Measurements from ENCODE around the gene RAP1A.
"Not testable (repeated sequence)": the region's sequence is repeated elsewhere in the genome, so short reads cannot be mapped to it uniquely, and the experiment has no call there.

RAP1A gene

GRCh38 chr1:111598544-111598943 is 21.0 kb upstream of the RAP1A start:
- DNase-seq: no peak

DNA sequence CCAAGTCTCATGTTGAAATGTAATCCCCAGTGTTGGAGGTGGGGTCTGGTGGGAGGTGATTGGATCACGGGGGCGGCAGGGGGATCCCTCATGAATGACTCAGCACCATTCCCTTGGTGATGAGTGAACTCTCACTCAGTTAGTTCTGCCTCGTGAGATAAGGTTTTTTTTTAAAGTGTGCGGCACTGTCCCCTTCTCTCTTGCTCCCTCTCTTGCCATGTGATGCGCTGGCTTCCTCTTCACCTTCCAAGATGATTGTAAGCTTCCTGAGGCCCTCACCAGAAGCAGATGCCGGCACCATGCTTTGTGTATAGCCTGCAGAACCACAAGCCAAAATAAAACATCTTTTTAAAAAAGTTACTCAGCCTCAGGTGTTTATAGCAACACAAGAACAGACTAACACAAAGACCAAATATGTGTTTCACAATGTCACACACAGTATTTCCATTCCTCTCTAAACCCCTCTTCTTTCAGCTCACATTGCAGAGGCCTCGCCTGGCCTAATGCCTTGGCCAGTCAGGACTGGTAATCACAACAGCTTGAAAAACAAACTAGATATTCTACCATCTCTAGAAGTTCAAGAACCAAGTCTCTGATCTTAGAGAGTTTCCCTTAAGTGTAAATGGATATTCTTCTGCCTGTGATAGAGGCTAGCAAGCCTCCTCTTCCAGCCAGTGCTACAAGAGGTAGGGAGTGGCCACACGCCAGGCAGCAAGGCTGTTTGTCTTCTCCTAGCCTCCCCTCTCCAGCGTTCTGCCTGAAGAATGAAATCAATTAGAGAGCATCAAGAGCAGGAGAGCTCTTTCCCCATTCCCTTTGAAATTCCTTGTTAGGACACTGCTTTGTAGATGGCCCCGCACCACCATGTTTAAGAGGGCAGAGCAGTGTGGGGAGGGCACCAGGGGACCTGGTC is 19.6 kb upstream of the RAP1A start:
- DNase-seq: no peak

GRCh38 chr1:111600886-111601386 is 18.7 kb upstream of the RAP1A start:
- DNase-seq: no peak

DNA sequence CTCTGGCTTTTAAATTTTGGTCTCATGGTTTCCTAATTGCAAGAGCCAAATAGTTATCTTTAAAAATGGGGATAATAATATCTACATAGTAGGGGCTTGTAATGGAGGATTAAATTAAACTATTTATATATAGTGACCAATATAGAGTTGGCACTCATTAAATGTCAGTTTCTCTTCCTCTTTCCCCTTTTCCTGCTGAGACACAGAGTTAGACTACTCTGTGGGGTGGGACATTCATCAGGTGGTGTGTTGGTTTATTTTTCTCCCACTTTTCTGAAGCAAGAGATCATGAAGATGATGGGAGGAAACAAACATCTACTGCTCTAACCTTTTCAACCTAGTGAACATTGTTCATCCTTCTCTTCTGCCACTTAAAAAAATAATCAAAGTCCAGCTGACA is 17.3 kb upstream of the RAP1A start:
- DNase-seq: no peak

DNA sequence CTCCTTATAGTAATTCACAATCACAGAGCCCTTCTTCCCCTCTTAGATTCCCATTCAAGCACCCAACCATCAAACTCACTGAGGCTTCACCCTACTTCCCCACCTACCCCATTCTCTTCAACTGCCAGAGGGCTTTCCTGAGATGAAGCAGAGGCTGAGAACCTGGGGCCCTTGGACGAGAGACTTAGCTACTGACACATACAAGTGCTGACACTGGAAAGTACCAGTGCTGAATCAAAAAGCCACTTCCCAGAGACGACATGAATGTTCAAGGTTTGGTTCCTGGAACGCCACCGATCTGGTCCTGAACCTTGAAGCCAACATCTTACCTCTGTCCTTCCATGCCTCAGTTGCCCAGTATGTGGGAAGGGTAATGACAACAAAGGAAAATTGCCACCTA is 16.6 kb upstream of the RAP1A start:
- no peak for DNase-seq

- DNase-seq: no peak
Observed at GRCh38 chr1:111603979-111604378, 15.6 kb upstream of the RAP1A start.

GRCh38 chr1:111604931-111605330 is 14.7 kb upstream of the RAP1A start:
- peak; percentile 8 for DNase-seq

DNA sequence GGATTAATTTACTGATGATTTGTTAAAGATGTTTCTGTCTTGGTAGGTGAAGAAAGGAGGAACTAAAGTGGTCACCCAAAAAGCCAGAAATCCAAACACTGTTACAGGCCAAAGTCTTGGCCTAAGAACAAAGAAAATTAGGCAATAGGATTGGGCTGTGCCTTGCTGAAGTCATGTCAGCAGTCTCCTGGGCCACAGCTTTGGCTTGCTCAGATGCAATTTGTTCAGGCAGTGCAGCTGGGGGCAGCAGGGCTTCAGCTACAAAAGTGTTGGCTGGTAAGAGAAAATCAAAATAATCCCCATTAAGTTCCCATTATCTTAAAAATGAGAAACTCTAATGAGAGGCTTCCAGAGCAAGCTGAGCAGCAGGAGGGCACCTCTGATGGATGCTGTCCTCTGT is 14.0 kb upstream of the RAP1A start:
- DNase-seq: no peak

DNA sequence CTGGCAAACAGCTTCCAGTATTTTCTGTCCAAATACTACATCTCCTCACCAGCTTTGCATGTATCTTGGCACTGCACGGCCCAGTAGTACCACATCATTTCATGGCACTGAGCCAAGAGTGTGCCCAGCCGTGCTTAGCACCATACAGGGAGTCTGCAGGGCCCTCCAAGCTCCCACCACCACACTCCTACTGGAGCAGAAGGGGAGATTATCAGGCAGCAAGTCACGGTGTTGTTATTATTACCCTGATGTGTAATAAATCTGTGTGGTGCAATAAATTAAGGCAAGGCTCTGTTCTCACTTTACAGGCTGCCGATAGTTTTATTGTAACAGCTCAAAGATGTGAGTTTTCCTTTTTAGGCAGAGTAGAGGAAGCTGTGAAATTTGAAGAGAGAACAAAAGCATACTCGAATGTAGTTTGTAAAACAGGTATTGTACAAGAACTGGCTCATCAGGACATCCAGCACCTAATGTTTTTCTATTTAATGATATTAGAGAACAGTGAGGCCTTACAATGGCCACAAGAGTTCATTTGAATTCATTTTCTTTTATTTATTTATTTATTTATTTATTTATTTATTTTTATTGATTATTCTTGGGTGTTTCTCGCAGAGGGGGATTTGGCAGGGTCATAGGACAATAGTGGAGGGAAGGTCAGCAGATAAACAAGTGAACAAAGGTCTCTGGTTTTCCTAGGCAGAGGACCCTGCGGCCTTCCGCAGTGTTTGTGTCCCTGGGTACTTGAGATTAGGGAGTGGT is 13.0 kb upstream of the RAP1A start:
- peak; percentile 33 for DNase-seq

GRCh38 chr1:111608528-111608927 is 11.1 kb upstream of the RAP1A start:
- not testable (repeated sequence) for DNase-seq

DNA sequence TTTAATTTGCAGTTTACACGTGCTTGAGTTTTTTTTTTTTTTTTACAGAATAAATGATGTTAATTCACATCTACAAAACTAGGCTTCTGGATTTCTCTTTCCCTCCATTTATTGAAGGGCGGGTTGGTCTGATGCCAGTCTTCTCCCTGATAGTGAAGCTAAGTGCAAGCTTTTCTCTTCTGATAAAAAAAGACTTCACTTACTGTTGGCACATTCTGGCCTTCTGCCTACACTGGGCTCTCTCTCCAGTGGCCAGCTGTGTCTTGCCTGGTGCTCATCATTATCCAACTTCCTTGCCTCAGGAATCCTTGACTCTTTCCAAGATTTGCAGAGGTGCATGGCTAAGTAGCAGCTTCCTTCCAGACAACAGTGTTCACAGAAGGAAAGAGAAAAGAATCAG is 7.6 kb upstream of the RAP1A start:
- DNase-seq: no peak

GRCh38 chr1:111615870-111616715 is 3.5 kb upstream of the RAP1A start:
- DNase-seq: no peak

DNA sequence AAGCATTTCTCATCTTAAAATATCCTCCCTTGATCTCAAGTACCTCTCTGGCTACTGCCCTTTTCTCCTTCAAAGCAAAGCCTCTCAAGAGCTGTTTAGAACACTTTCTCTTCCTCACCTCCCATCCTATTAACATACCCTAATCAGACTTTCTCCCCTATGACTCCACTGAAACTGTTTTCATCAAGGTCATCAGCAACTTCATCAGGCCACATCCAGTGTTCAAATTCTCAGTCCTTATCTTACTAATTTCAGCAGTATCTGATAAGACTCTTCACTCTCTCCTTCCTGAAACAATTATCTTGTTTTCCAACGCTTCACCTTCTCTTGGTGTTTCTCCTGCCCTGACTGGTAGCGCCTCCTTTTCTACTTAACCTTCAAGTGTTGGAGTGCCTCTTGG is 1.5 kb upstream of the RAP1A start:
- no peak for DNase-seq

DNA sequence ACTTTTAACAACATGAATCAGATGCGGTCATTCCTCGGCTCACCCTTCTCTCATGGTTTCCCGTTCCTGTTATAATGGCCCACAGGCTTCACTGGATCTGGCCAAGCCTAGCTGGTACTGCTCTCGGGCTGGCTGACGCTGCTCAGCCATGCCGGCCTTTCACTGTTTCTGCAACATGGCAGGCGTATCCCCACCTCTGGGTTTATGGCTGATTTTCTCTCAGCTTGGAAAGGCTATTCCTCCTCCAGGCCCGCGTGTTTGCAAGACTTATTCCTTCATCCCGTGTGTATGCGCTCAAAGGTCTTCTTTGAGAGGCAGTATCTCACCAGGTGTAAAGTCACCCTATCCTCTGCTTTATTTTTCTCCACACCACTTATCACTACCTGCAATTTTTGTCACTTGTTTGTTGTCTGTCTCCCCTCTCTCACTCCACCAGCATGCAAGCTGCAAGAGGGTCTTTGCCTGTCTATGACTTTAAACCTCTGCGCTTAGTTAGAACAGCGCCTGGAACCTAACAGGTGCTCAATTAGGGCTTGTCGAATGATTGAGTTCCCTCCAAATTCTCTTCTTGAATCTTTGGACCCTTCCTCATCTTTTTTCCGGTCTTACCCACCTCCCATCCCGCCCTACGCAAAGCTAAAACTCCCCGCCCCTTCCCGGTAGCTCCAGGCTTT is 491 bp upstream of the RAP1A start:
- DNase-seq: no peak

DNA sequence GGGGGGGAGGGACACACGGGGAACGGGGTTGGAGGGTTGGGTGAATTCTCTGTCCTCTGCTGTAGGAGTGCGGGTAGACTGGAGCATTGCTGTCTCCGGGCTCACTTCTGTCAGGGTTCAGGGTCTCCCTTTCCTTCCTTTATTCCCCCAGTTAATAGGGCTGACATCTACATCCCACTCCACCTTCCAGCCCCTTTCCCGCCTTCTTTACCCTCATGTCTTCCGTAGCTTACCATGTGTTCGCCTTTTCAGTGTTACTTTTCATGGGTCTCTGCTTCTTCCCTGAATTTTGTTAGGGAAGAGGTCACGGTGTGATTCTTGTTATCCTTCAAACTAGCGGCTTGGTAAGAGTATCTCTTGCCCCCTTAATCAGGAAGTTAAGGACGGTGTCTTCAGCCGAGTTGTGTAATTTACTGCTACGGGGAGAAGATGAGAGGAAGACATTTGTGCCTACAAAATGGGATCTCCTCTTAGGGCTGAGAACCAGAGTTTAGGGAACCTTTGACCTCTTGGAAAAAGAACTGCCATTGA is 917 bp downstream of the RAP1A start:
- no peak for DNase-seq

DNA sequence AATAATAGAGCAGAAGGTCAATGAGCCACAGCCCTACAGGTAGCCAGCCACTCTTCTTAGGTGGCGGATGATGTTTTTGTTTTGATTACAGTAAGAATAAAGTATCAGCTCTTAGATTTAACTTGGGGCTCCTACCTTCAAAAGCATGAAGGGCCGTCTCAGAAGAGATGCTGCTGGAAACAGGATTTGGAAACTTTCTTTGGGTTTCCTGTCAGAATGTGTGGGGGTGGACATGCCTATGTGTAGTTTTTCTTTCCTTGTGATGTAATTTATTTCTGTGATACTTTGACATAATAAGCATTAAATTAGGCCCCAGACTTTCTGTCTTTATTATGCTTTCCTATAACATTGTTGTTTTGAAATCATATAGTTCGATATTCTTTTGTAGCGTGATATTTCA is 1.5 kb downstream of the RAP1A start:
- no peak for DNase-seq

- DNase-seq: no peak
Observed at GRCh38 chr1:111622166-111622565, 2.6 kb downstream of the RAP1A start.

DNA sequence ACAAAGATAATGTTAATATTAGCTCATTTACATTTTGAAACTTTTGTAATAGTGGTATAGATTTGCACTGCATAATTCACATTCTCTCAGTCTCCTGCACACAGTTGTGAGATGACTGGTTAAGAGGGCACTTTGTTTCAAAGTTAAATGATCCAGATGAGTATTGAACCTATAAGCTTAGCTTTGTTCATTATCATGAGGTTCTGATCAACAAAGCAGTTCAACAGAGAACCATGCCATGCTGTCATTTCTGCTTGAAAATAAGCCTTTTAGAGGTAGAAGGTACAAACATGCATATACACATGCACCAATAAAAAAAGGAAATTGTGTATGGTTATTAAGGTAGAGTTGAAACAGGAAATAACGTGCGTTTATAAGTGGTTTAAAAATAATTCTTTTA is 4.8 kb downstream of the RAP1A start:
- no peak for DNase-seq

GRCh38 chr1:111625276-111625675 is 5.7 kb downstream of the RAP1A start:
- no peak for DNase-seq

- no peak for DNase-seq
Observed at GRCh38 chr1:111628153-111628552, 8.6 kb downstream of the RAP1A start.

GRCh38 chr1:111629190-111629954 is 9.8 kb downstream of the RAP1A start:
- no peak for DNase-seq

All from DMS79 treated with DMSO at 0.1 percent for 48 hours (cell line).